Neuron (in vitro differentiated cells): ENCODE results near the gene FOXO3.

Source experiments
- H2AFZ ChIP-seq: one replicate; pipeline ENCODE4 v1.6.1; 2013; ENCODE audit warnings: low read depth, mild to moderate bottlenecking, inconsistent platforms, low read length, moderate library complexity
- H3K27me3 ChIP-seq: one replicate; pipeline ENCODE4 v1.6.1; 2013; ENCODE audit warnings: low read length; ENCODE audit not compliant: insufficient read depth
- H3K36me3 ChIP-seq: one replicate; pipeline ENCODE4 v1.6.1; 2013; ENCODE audit warnings: low read length; ENCODE audit not compliant: insufficient read depth
- H3K4me1 ChIP-seq: one replicate; pipeline ENCODE4 v1.6.1; 2013; ENCODE audit warnings: low read length; ENCODE audit not compliant: insufficient read depth
- H3K4me3 ChIP-seq: 2 replicates; pipeline ENCODE4 v1.5.1; 2013; ENCODE audit warnings: mild to moderate bottlenecking, low read length, moderate library complexity
- H3K9me3 ChIP-seq: one replicate; pipeline ENCODE4 v1.6.1; 2013; ENCODE audit warnings: low read length

FOXO3 gene

GRCh38 chr6:108604156-108604555, 43.4 kb downstream of the FOXO3 start:
- no peak overlapping the region for H2AFZ ChIP-seq
- no peaks in the 10 kb centered on the region for H3K4me1 ChIP-seq
- no peaks in the 10 kb centered on the region for H3K36me3 ChIP-seq
- H3K27me3 ChIP-seq: no peaks in the 10 kb centered on the region
- no peak overlapping the region for H3K4me3 ChIP-seq
- H3K9me3 ChIP-seq: no peaks in the 10 kb centered on the region

- H2AFZ ChIP-seq: no peak overlapping the region
- H3K4me1 ChIP-seq: peaks cover 9% of the 10 kb centered on the region
- H3K27me3 ChIP-seq: no peaks in the 10 kb centered on the region
- no peaks in the 10 kb centered on the region for H3K36me3 ChIP-seq
- no peaks in the 10 kb centered on the region for H3K9me3 ChIP-seq
- no peak overlapping the region for H3K4me3 ChIP-seq
These were observed 45.6 kb downstream of the FOXO3 start for GRCh38 chr6:108606250-108606690.

DNA sequence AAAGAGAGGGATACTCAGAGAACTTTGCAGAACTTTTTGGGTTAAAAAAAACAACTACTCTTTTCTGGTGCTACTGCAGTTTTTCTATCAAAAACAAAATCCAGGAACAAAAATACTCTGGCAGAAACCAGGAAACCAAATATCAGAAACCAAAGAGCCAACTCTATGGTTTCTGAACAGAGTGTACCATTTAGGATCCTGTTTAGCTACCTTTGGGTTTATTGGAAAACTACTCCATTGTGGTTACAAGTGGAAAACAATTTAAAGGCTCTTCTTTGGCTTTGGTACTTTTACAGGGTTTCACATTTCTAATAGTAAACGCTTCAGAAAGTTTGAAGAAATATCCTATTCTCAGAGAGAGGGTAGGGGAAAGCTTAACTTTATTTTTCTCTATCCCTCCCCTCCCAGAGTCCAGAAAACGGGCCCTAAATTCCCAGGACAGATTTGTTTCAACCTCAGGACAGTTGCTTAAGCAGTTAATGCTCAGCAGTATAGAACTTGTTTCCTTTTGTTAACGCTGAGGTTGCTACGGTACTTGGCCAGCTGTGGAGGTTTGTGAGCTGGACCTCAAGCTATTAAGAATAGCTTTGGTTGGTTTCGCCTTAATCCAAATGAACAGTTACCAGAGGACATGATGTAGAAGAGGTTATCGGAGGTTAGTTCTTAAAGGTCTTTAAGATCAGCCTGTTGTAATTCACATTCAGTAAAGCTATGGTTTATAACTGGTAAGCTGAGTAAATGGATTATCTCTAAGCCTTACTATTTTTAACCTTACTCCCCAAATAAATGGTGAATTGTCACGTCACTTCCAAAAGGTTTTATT, 47.9 kb downstream of the FOXO3 start:
- H3K9me3 ChIP-seq: peaks cover 3% of the 10 kb centered on the region
- H3K36me3 ChIP-seq: no peaks in the 10 kb centered on the region
- H2AFZ ChIP-seq: no peak overlapping the region
- H3K27me3 ChIP-seq: no peaks in the 10 kb centered on the region
- H3K4me3 ChIP-seq: no peak overlapping the region
- H3K4me1 ChIP-seq: peaks cover 9% of the 10 kb centered on the region

DNA sequence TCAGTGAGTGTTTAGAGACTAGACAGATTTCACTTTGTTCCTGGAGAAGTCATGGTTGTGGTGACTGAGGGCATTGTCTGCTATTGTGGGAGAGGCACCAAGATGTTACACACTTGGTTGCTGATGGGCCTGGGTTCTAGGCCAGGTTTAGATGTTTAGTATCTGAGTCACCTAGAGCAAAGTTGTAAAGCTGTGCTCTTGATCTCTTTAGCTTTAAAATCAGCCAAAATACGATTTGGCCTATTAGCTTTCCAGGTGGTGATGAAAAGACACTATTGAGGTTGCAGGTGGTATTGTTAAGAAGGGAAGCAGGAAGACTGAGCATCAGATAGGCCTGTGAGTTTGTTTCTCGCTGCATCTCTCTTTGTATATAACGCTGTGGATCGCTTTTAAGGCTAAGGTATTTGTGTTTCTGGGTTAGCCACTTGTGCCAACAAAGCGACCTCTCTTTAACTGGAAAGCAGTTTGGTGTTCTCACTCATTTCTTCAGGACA, 48.6 kb downstream of the FOXO3 start:
- Histone ChIP-seq H2AFZ (no peak overlapping the region), H3K4me1 (peaks cover 9% of the 10 kb centered on the region), H3K9me3 (peaks cover 3% of the 10 kb centered on the region), H3K36me3 (no peaks in the 10 kb centered on the region), H3K4me3 (no peak overlapping the region), H3K27me3 (no peaks in the 10 kb centered on the region)

DNA sequence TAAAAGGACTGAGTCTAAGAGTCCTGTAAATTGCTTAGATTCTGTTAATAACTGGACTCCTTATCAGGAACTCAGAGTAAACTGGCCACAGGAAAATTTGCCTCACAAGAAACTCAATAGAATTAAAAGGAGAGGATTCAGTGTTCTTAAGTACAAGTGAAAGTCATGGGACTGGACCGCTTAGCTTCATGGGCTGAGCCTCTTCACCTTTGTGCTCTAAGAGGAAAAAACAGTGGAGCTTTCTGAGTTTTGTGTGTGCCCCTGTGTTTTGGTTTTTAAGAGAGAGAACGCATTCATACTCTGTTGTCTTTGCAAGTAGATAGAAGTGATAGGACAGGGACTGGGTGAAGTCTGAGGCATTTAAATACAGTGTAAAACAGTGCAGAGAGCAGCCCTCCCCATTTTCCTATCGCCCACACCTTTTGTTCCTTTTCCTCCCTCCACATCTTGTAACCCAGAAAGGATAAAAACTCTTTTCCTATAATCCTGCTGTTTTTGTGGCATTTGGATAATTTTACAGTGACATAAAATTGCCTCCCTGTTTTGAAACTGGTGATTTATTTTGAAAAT, 49.6 kb downstream of the FOXO3 start:
- Histone ChIP-seq H3K36me3 (no peaks in the 10 kb centered on the region), H2AFZ (no peak overlapping the region), H3K27me3 (no peaks in the 10 kb centered on the region), H3K4me3 (no peak overlapping the region), H3K9me3 (peaks cover 3% of the 10 kb centered on the region), H3K4me1 (peaks cover 9% of the 10 kb centered on the region)

GRCh38 chr6:108610957-108611586, 50.4 kb downstream of the FOXO3 start:
- H2AFZ ChIP-seq: no peak overlapping the region
- H3K27me3 ChIP-seq: no peaks in the 10 kb centered on the region
- no peaks in the 10 kb centered on the region for H3K36me3 ChIP-seq
- peaks cover 9% of the 10 kb centered on the region for H3K4me1 ChIP-seq
- no peak overlapping the region for H3K4me3 ChIP-seq
- peaks cover 3% of the 10 kb centered on the region for H3K9me3 ChIP-seq

GRCh38 chr6:108612852-108613251, 52.1 kb downstream of the FOXO3 start:
- H3K4me3 ChIP-seq: no peak overlapping the region
- H3K9me3 ChIP-seq: peaks cover 3% of the 10 kb centered on the region
- H3K4me1 ChIP-seq: peaks cover 9% of the 10 kb centered on the region
- H3K27me3 ChIP-seq: no peaks in the 10 kb centered on the region
- no peak overlapping the region for H2AFZ ChIP-seq
- H3K36me3 ChIP-seq: no peaks in the 10 kb centered on the region

GRCh38 chr6:108616544-108616943, 55.8 kb downstream of the FOXO3 start:
- H3K4me1 ChIP-seq: no peaks in the 10 kb centered on the region
- peaks cover 3% of the 10 kb centered on the region for H3K9me3 ChIP-seq
- no peaks in the 10 kb centered on the region for H3K36me3 ChIP-seq
- H3K4me3 ChIP-seq: no peak overlapping the region
- no peaks in the 10 kb centered on the region for H3K27me3 ChIP-seq
- H2AFZ ChIP-seq: no peak overlapping the region

DNA sequence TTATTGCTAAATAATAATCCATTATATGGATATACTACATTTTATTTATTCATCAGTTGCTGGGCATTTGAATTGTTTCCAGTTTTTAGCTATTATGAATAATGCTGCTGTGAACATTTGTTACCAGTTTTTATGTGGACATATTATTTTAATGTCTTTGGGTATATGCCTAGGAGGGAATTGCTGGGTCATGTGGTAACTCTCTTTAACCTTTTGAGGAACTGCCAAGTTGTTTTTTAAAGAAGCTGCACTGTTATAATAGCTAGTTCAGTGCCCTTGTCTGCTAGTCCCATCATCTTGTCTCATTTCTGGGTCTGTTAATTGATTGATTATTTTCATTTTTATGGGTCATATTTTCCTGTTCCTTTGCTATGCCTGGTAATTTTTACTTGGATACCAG, 56.3 kb downstream of the FOXO3 start:
- H3K36me3 ChIP-seq: no peaks in the 10 kb centered on the region
- H3K4me3 ChIP-seq: no peak overlapping the region
- H3K27me3 ChIP-seq: no peaks in the 10 kb centered on the region
- H2AFZ ChIP-seq: no peak overlapping the region
- peaks cover 3% of the 10 kb centered on the region for H3K9me3 ChIP-seq
- no peaks in the 10 kb centered on the region for H3K4me1 ChIP-seq

DNA sequence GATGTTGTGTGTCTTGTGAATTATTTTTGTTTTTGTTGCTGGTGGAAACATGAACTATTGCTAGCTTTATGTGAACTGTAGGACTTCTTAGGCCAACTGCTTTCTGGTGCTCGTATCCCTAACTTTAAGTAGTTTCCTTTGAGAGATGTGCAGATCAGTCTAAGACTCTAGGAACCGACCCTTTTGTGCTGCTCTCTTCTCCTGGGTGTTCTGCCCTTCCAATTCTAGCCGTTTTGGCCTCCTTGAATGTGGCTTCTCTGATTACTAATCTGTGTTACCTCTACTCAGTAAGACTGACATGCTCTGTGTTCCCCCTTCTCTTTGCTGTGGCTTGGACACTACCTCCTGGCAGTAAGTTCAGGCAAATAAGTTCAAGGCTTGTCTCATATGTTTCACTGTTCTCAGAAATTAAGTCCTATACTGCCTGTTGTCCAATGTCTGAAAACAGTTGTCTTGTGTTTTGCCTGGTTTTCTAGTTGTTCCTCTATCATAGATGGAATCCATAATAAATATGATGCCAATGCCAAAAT, 58.0 kb downstream of the FOXO3 start:
- no peaks in the 10 kb centered on the region for H3K36me3 ChIP-seq
- no peaks in the 10 kb centered on the region for H3K4me1 ChIP-seq
- H2AFZ ChIP-seq: no peak overlapping the region
- no peaks in the 10 kb centered on the region for H3K27me3 ChIP-seq
- H3K9me3 ChIP-seq: no peaks in the 10 kb centered on the region
- no peak overlapping the region for H3K4me3 ChIP-seq

GRCh38 chr6:108619431-108620197, 58.9 kb downstream of the FOXO3 start:
- H3K4me1 ChIP-seq: no peaks in the 10 kb centered on the region
- H3K9me3 ChIP-seq: no peaks in the 10 kb centered on the region
- no peak overlapping the region for H2AFZ ChIP-seq
- H3K36me3 ChIP-seq: no peaks in the 10 kb centered on the region
- H3K27me3 ChIP-seq: no peaks in the 10 kb centered on the region
- H3K4me3 ChIP-seq: no peak overlapping the region

DNA sequence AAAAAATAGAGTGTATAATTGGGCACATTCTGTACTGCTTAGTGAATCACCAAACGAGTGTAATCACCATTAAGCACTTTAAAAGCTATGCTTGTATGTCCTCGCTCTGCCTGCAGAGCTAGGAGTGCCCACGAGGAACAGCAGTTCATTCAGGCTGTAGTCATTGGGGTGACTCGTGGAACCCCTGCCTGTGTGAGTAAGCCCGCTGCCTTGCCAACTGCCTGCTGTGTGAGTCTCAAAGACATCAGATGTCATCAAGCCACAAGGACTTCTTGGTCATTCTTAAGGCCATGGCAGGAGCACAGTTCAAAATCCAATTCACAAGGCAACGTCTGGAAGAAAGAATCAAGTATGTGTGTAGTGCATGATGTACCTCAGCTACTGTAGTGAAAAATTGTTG, 60.4 kb downstream of the FOXO3 start:
- H2AFZ ChIP-seq: no peak overlapping the region
- H3K27me3 ChIP-seq: no peaks in the 10 kb centered on the region
- no peak overlapping the region for H3K4me3 ChIP-seq
- no peaks in the 10 kb centered on the region for H3K36me3 ChIP-seq
- no peaks in the 10 kb centered on the region for H3K4me1 ChIP-seq
- H3K9me3 ChIP-seq: no peaks in the 10 kb centered on the region
